GM18526 (cell line): ENCODE results near the gene TBC1D20.

Experiments used
- POLR2A ChIP-seq: IDR thresholded peaks from 3 replicates; pipeline ENCODE4 v1.6.1; 2011; ENCODE audit not compliant: insufficient read length; ENCODE audit errors: extremely low read depth

The TBC1D20 gene

DNA sequence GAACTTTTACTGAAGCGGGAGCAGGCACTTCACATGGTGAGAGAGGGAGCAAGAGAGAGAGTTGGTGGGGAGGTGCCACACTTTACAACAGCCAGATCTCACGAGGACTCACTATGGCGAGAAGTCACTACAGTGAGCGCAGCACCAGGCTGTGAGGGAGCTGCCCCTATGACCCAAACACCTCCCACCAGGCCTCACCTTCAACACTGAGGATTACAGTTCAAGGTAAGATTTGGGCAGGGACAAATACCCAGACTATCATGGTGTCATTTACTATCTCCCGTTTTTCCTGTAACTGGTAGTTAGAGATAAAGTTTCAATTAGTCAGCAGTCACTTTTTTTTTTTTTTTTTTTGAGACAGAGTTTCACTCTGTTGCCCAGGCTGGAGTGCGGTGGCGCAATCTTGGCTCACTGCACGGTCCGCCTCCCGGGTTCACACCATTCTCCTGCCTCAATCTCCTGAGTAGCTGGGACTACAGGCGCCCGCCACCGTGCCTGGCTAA is 46.5 kb downstream of the TBC1D20 start:
- no peak for TF ChIP-seq POLR2A

DNA sequence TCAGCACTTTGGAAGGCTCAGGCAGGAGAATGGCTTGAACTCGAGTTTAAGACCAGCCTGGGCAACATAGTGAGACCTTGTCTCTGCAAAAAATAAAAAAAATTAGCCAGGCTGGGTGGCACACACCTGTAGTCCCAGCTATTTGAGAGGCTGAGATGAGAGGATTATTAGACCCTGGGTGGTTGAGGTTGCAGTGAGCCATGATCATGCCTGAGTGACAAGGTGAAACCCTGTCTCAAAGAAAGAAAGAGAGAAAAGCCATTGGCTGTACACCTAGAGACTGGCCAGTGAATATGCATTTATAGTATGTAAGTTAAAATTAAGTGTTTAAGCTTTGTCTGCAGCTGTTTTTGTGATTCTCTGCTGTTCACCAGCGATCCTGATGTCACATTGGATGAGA is 48.2 kb downstream of the TBC1D20 start:
- no peak for TF ChIP-seq POLR2A

DNA sequence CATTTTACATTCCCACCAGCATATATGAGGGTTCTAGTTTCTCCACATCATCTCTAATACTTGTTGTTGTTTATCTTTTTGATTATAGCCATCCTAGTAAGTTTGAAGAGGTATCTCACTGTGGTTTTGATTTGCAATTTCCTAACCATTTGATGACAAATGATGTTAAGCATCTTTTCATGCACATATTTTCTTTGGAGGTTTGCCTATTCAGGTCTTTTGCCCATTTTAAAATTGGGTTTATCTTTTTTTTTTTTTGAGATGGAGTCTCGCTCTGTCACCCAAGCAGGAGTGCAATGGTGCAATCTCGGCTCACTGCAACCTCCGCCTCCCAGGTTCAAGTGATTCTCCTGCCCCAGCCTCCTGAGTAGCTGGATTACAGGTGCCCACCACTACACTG is 50.3 kb downstream of the TBC1D20 start:
- no peak for TF ChIP-seq POLR2A

- no peak for TF ChIP-seq POLR2A
Observed at GRCh38 chr20:409697-410559, 52.4 kb downstream of the TBC1D20 start.

GRCh38 chr20:408843-409696 is 53.3 kb downstream of the TBC1D20 start:
- peak; percentile 38 for TF ChIP-seq POLR2A

GRCh38 chr20:407953-408842 is 54.1 kb downstream of the TBC1D20 start, which contains the start of gene RBCK1:
RBCK1 (plus strand) TSS chr20:408299; CDS start chr20:408758, 459 bp downstream.
- TF ChIP-seq POLR2A, result peak; percentile 64

- TF ChIP-seq POLR2A, result peak; percentile 47
Observed at GRCh38 chr20:407133-407952, 55.0 kb downstream of the TBC1D20 start.

- no peak for TF ChIP-seq POLR2A
Observed at GRCh38 chr20:406200-407132, 55.9 kb downstream of the TBC1D20 start.

- no peak for TF ChIP-seq POLR2A
Observed at GRCh38 chr20:404088-404487, 58.2 kb downstream of the TBC1D20 start.

- no peak for TF ChIP-seq POLR2A
Observed at GRCh38 chr20:403582-403957, 58.8 kb downstream of the TBC1D20 start.

GRCh38 chr20:402898-403581 is 59.3 kb downstream of the TBC1D20 start:
- TF ChIP-seq POLR2A, result no peak

GRCh38 chr20:402496-402885 is 59.8 kb downstream of the TBC1D20 start:
- TF ChIP-seq POLR2A, result no peak
